IPS-18a (cell line): Measurements from ENCODE around the gene RAC3.
"Not testable (repeated sequence)": the region's sequence is repeated elsewhere in the genome, so short reads cannot be mapped to it uniquely, and the experiment has no call there.

Experiments
- H3K27ac ChIP-seq: one replicate; pipeline ENCODE4 v1.5.1; 2013; ENCODE audit warnings: low read length
- H3K27me3 ChIP-seq: one replicate; pipeline ENCODE4 v1.6.1; 2013; ENCODE audit warnings: mild to moderate bottlenecking, low read length; ENCODE audit not compliant: control insufficient read depth, insufficient read depth
- H3K36me3 ChIP-seq: one replicate; pipeline ENCODE4 v1.6.1; 2013; ENCODE audit warnings: low read depth, low read length; ENCODE audit not compliant: control insufficient read depth
- H3K4me1 ChIP-seq: one replicate; pipeline ENCODE4 v1.6.1; 2013; ENCODE audit warnings: low read depth, low read length; ENCODE audit not compliant: control insufficient read depth
- H3K4me3 ChIP-seq: one replicate; pipeline ENCODE4 v1.5.1; 2013; ENCODE audit warnings: low read length
- H3K9ac ChIP-seq: one replicate; pipeline ENCODE4 v1.6.1; 2013; ENCODE audit warnings: mild to moderate bottlenecking, low read length, moderate library complexity
- H3K9me3 ChIP-seq: one replicate; pipeline ENCODE4 v1.6.1; 2013; ENCODE audit warnings: low read depth, low read length; ENCODE audit not compliant: control insufficient read depth

RAC3 gene

GRCh38 chr17:82031885-82032627, 578 bp downstream of the RAC3 start:
- no peaks in the 10 kb centered on the region for H3K36me3 ChIP-seq
- no peak overlapping the region for H3K27ac ChIP-seq
- no peaks in the 10 kb centered on the region for H3K4me1 ChIP-seq
- H3K9me3 ChIP-seq, result no peaks in the 10 kb centered on the region
- peak overlapping the region; percentile 48 for H3K9ac ChIP-seq
- H3K4me3 ChIP-seq, result peak overlapping the region; percentile 61
- no peaks in the 10 kb centered on the region for H3K27me3 ChIP-seq

- no peaks in the 10 kb centered on the region for H3K36me3 ChIP-seq
- peaks cover 4% of the 10 kb centered on the region for H3K4me1 ChIP-seq
- H3K9me3 ChIP-seq, result no peaks in the 10 kb centered on the region
- H3K27me3 ChIP-seq, result no peaks in the 10 kb centered on the region
- no peak overlapping the region for H3K9ac ChIP-seq
- no peak overlapping the region for H3K27ac ChIP-seq
- H3K4me3 ChIP-seq, result no peak overlapping the region
Measured at GRCh38 chr17:82033359-82034085, 2.0 kb downstream of the RAC3 start.

GRCh38 chr17:82034371-82035011, 3.0 kb downstream of the RAC3 start:
- H3K4me1 ChIP-seq, result peaks cover 4% of the 10 kb centered on the region
- H3K27me3 ChIP-seq, result no peaks in the 10 kb centered on the region
- no peaks in the 10 kb centered on the region for H3K36me3 ChIP-seq
- H3K4me3 ChIP-seq, result no peak overlapping the region
- H3K9ac ChIP-seq, result no peak overlapping the region
- no peaks in the 10 kb centered on the region for H3K9me3 ChIP-seq
- no peak overlapping the region for H3K27ac ChIP-seq

GRCh38 chr17:82035488-82035887, 4.0 kb downstream of the RAC3 start:
- H3K9ac ChIP-seq, result no peak overlapping the region
- peaks cover 4% of the 10 kb centered on the region for H3K4me1 ChIP-seq
- H3K27ac ChIP-seq, result no peak overlapping the region
- H3K4me3 ChIP-seq, result no peak overlapping the region
- H3K27me3 ChIP-seq, result no peaks in the 10 kb centered on the region
- no peaks in the 10 kb centered on the region for H3K9me3 ChIP-seq
- H3K36me3 ChIP-seq, result no peaks in the 10 kb centered on the region

GRCh38 chr17:82035956-82036633, 4.6 kb downstream of the RAC3 start:
- Histone ChIP-seq H3K9me3 (no peaks in the 10 kb centered on the region), H3K27me3 (no peaks in the 10 kb centered on the region), H3K27ac (no peak overlapping the region), H3K9ac (no peak overlapping the region), H3K36me3 (no peaks in the 10 kb centered on the region), H3K4me1 (peaks cover 4% of the 10 kb centered on the region), H3K4me3 (peak overlapping the region; percentile 53)

- H3K27ac ChIP-seq, result no peak overlapping the region
- no peaks in the 10 kb centered on the region for H3K9me3 ChIP-seq
- peak overlapping the region; percentile 53 for H3K4me3 ChIP-seq
- H3K9ac ChIP-seq, result peak overlapping the region; percentile 4
- H3K4me1 ChIP-seq, result peaks cover 4% of the 10 kb centered on the region
- H3K36me3 ChIP-seq, result no peaks in the 10 kb centered on the region
- H3K27me3 ChIP-seq, result no peaks in the 10 kb centered on the region
Measured at GRCh38 chr17:82036634-82037091, 5.2 kb downstream of the RAC3 start.

- H3K27ac ChIP-seq, result no peak within 1 kb of the TSS
- no peaks in the 10 kb centered on the region for H3K27me3 ChIP-seq
- H3K9me3 ChIP-seq, result no peaks in the 10 kb centered on the region
- peaks cover 4% of the 10 kb centered on the region for H3K4me1 ChIP-seq
- H3K4me3 ChIP-seq, result peak within 1 kb of the TSS; percentile 53
- H3K9ac ChIP-seq, result peak within 1 kb of the TSS; percentile 4
- H3K36me3 ChIP-seq, result no peaks in the 10 kb centered on the region
Measured at GRCh38 chr17:82037092-82037888, 5.8 kb downstream of the RAC3 start, which contains the start of gene DCXR. DCXR (minus strand) TSS chr17:82037697; CDS start chr17:82037682, 15 bp downstream.

GRCh38 chr17:82037889-82038195, 6.4 kb downstream of the RAC3 start:
- Histone ChIP-seq H3K36me3 (no peaks in the 10 kb centered on the region), H3K4me1 (peaks cover 4% of the 10 kb centered on the region), H3K4me3 (peak overlapping the region; percentile 53), H3K9ac (no peak overlapping the region), H3K9me3 (no peaks in the 10 kb centered on the region), H3K27me3 (no peaks in the 10 kb centered on the region), H3K27ac (no peak overlapping the region)

- not testable (repeated sequence) for H3K4me3 ChIP-seq, H3K36me3 ChIP-seq, H3K27me3 ChIP-seq, H3K9ac ChIP-seq, H3K27ac ChIP-seq, H3K9me3 ChIP-seq
- H3K4me1 ChIP-seq, result peaks cover 10% of the 10 kb centered on the region
Measured at GRCh38 chr17:82038796-82039409, 7.4 kb downstream of the RAC3 start.

- no peak overlapping the region for H3K27ac ChIP-seq
- no peaks in the 10 kb centered on the region for H3K27me3 ChIP-seq
- no peak overlapping the region for H3K4me3 ChIP-seq
- H3K9me3 ChIP-seq, result no peaks in the 10 kb centered on the region
- H3K4me1 ChIP-seq, result peaks cover 11% of the 10 kb centered on the region
- H3K36me3 ChIP-seq, result no peaks in the 10 kb centered on the region
- H3K9ac ChIP-seq, result no peak overlapping the region
Measured at GRCh38 chr17:82039695-82040299, 8.3 kb downstream of the RAC3 start.
